Sciatic nerve (tissue), 2 donors: Measurements from ENCODE around the gene SLC25A31. TPM values are rescaled to one million over a fixed set of nuclear protein-coding genes. Genes with fewer than 3 reads are reported as not detected.

Experiments
- ATAC-seq: fragments of 200-7000 bp; cut with Tn5 transposase; one replicate; pipeline ENCODE4 v1.9.1; 2020; ENCODE audit warnings: mild to moderate bottlenecking, moderate library complexity
- DNase-seq: peaks from one replicate; pipeline ENCODE4 v3.0.0-alpha.2; 2020; ENCODE audit warnings: low spot score
- intact Hi-C: fragments of 100-400 bp; cut with DNase I; formaldehyde crosslinking; loops from one replicate; pipeline ENCODE4 v1.14.2; 2022
- total RNA-seq: library from RNA; stranded (reverse); fragmentation: NEBNext Ultra II Directional; extraction: Animal tissue kit (Norgen Biotek cat#: 25700); gene quantifications from one replicate; pipeline ENCODE4 v1.2.1, GENCODE V29; 2021
- donor health status: DM: no; HTN: no; CAD: no.
- donor health status: DM: no; HTN: no; CAD: no.

Gene SLC25A31
- total RNA-seq: not detected

- intact Hi-C loops: no loop called here
- no peak for ATAC-seq
- no peak for DNase-seq
Observed at GRCh38 chr4:127730142-127730913, at the start of gene SLC25A31. Gene SLC25A31 (plus strand): TSS chr4:127730400. CDS start chr4:127730546, 146 bp downstream.

GRCh38 chr4:127685292-127685691 lies 44.9 kb upstream of the SLC25A31 start:
- no peak for ATAC-seq
- intact Hi-C loops: no loop called here
- no peak for DNase-seq

GRCh38 chr4:127686658-127687057 lies 43.5 kb upstream of the SLC25A31 start:
- intact Hi-C loops: no loop called here
- DNase-seq: no peak
- ATAC-seq: no peak

- intact Hi-C loops: no loop called here
- no peak for DNase-seq
- ATAC-seq: no peak
Observed at GRCh38 chr4:127687580-127687979, 42.6 kb upstream of the SLC25A31 start.

- intact Hi-C loops: no loop called here
- ATAC-seq (no peak), DNase-seq (no peak)
Observed at GRCh38 chr4:127698789-127699200, 31.4 kb upstream of the SLC25A31 start.

- ATAC-seq: peak; percentile 38
- intact Hi-C loops: no loop called here
Observed at GRCh38 chr4:127708985-127709384, 21.2 kb upstream of the SLC25A31 start.

GRCh38 chr4:127709456-127709855 lies 20.7 kb upstream of the SLC25A31 start:
- intact Hi-C loops: no loop called here
- ATAC-seq: no peak
- DNase-seq: no peak

More at GRCh38 chr4:127708985-127709384, 21.2 kb upstream of the SLC25A31 start:
- DNase-seq: no peak

- DNase-seq (no peak), ATAC-seq (no peak)
- intact Hi-C loops: no loop called here
Observed at GRCh38 chr4:127731406-127731805, 1.2 kb downstream of the SLC25A31 start.

GRCh38 chr4:127732623-127733328 lies 2.6 kb downstream of the SLC25A31 start:
- DNase-seq (no peak), ATAC-seq (peak; percentile 55)
- intact Hi-C loops: no loop called here

GRCh38 chr4:127734976-127735375 lies 4.8 kb downstream of the SLC25A31 start:
- DNase-seq: no peak
- no peak for ATAC-seq
- intact Hi-C loops: no loop called here

GRCh38 chr4:127737295-127737694 lies 7.1 kb downstream of the SLC25A31 start:
- DNase-seq: no peak
- intact Hi-C loops: no loop called here
- no peak for ATAC-seq

- intact Hi-C loops: no loop called here
- DNase-seq (no peak), ATAC-seq (no peak)
Observed at GRCh38 chr4:127741247-127741646, 11.0 kb downstream of the SLC25A31 start.

GRCh38 chr4:127747883-127748282 lies 17.7 kb downstream of the SLC25A31 start:
- no peak for ATAC-seq
- intact Hi-C loops: no loop called here
- DNase-seq: no peak

- ATAC-seq: no peak
- no peak for DNase-seq
Observed at GRCh38 chr4:127748957-127749356, 18.8 kb downstream of the SLC25A31 start.

GRCh38 chr4:127756906-127757305 lies 26.7 kb downstream of the SLC25A31 start:
- no peak for DNase-seq
- intact Hi-C loops: no loop called here
- ATAC-seq: no peak

More at GRCh38 chr4:127748957-127749356, 18.8 kb downstream of the SLC25A31 start:
- intact Hi-C loops: no loop called here

GRCh38 chr4:127759228-127759820 lies 29.1 kb downstream of the SLC25A31 start:
- intact Hi-C loops: no loop called here
- DNase-seq (no peak), ATAC-seq (no peak)

- ATAC-seq (no peak), DNase-seq (no peak)
Observed at GRCh38 chr4:127759893-127760292, 29.7 kb downstream of the SLC25A31 start.

GRCh38 chr4:127771535-127772275 lies 41.5 kb downstream of the SLC25A31 start:
- intact Hi-C loops: no loop called here
- ATAC-seq (no peak), DNase-seq (no peak)

More at GRCh38 chr4:127759893-127760292, 29.7 kb downstream of the SLC25A31 start:
- intact Hi-C loops: no loop called here
